GM12874 (cell line): Measurements from ENCODE around the gene USP17L27.
"Not testable (repeated sequence)": the region's sequence is repeated elsewhere in the genome, so short reads cannot be mapped to it uniquely, and the experiment has no call there.

Source experiments
- CTCF ChIP-seq: IDR thresholded peaks from 2 replicates; pipeline ENCODE4 v1.5.1; 2011; ENCODE audit warnings: low read depth, mild to moderate bottlenecking, control low read depth, low read length, moderate library complexity; ENCODE audit not compliant: insufficient read depth

Gene USP17L27

GRCh38 chr4:9343848-9344247 is at the start of gene USP17L27:
TSS of gene USP17L27 (plus strand) at chr4:9344148. CDS start at chr4:9344148, 0 bp downstream.
- TF ChIP-seq CTCF, result not testable (repeated sequence)

GRCh38 chr4:9324865-9325264 is 19.1 kb upstream of the USP17L27 start, which contains the start of gene USP17L24:
TSS of gene USP17L24 (plus strand) at chr4:9325165. CDS start at chr4:9325165, 0 bp downstream.
- TF ChIP-seq CTCF, result not testable (repeated sequence)

- TF ChIP-seq CTCF, result not testable (repeated sequence)
These were observed 14.3 kb upstream of the USP17L27 start, which contains the start of gene USP17L25 for GRCh38 chr4:9329611-9330010. TSS of gene USP17L25 (plus strand) at chr4:9329911. CDS start at chr4:9329911, 0 bp downstream.

- not testable (repeated sequence) for TF ChIP-seq CTCF
These were observed 9.6 kb upstream of the USP17L27 start, which contains the start of gene USP17L26 for GRCh38 chr4:9334358-9334757. TSS of gene USP17L26 (plus strand) at chr4:9334658. CDS start at chr4:9334658, 0 bp downstream.

GRCh38 chr4:9339103-9339502 is 4.8 kb upstream of the USP17L27 start, which contains the start of gene USP17L5:
TSS of gene USP17L5 (plus strand) at chr4:9339403. CDS start at chr4:9339403, 0 bp downstream.
- not testable (repeated sequence) for TF ChIP-seq CTCF

- not testable (repeated sequence) for TF ChIP-seq CTCF
These were observed 4.6 kb downstream of the USP17L27 start, which contains the start of gene USP17L28 for GRCh38 chr4:9348593-9348992. TSS of gene USP17L28 (plus strand) at chr4:9348893. CDS start at chr4:9348893, 0 bp downstream.

GRCh38 chr4:9353338-9353737 is 9.4 kb downstream of the USP17L27 start, which contains the start of gene USP17L29:
TSS of gene USP17L29 (plus strand) at chr4:9353638. CDS start at chr4:9353638, 0 bp downstream.
- not testable (repeated sequence) for TF ChIP-seq CTCF
